HG02798 (cell line): ENCODE measurements around the gene AREG.

ENCODE experiments used
- ATAC-seq: cut with Tn5 transposase; IDR thresholded peaks from one replicate; pipeline ENCODE4 v1.9.1; 2021; ENCODE audit warnings: mild to moderate bottlenecking; ENCODE audit not compliant: unreplicated experiment, poor library complexity

Gene AREG

GRCh38 chr4:74501579-74501978 lies 56.6 kb downstream of the AREG start:
- no peak for ATAC-seq

- no peak for ATAC-seq
Measured at GRCh38 chr4:74503580-74503979, 58.6 kb downstream of the AREG start.

GRCh38 chr4:74504212-74504611 lies 59.3 kb downstream of the AREG start:
- no peak for ATAC-seq
